GM12878 (cell line): ENCODE results near the gene ASMTL. TPM values are rescaled to one million over a fixed set of nuclear protein-coding genes. Genes with fewer than 3 reads are reported as not detected.

Source experiments
- ATF7 ChIP-seq: fragments of 450-650 bp; IDR thresholded peaks from 2 replicates; pipeline ENCODE4 v1.6.1; 2016; ENCODE audit warnings: low read depth, mild to moderate bottlenecking
- BCL11A ChIP-seq: IDR thresholded peaks from 2 replicates; pipeline ENCODE4 v1.6.1; 2011; ENCODE audit warnings: low read depth, low read length
- BHLHE40 ChIP-seq, 2 experiments: fragments of 450-650 bp in 1 of 2; IDR thresholded peaks; 2 replicates each; pipeline ENCODE4 v1.6.1; 2011 to 2017; ENCODE audit warnings: low read depth in 2 of 2, borderline replicate concordance in 1 of 2, improper control_type of control experiment in 1 of 2, low read length in 1 of 2, mild to moderate bottlenecking in 1 of 2
- CHD4 ChIP-seq: fragments of 200-600 bp; sonication (generic); IDR thresholded peaks from 2 replicates; pipeline ENCODE4 v1.6.1; 2016; ENCODE audit warnings: mild to moderate bottlenecking
- FOXK2 ChIP-seq: fragments of 450-650 bp; IDR thresholded peaks from 2 replicates; pipeline ENCODE4 v1.6.1; 2017; ENCODE audit warnings: mild to moderate bottlenecking, moderate library complexity
- GABPA ChIP-seq: IDR thresholded peaks from 2 replicates; pipeline ENCODE4 v1.6.1; 2014; ENCODE audit warnings: antibody characterized with exemption, low read depth, mild to moderate bottlenecking, inconsistent platforms
- HDGF ChIP-seq: fragments of 450-650 bp; IDR thresholded peaks from 2 replicates; pipeline ENCODE4 v1.6.1; 2016; ENCODE audit warnings: antibody characterized with exemption
- NR2C1 ChIP-seq: fragments of 450-650 bp; IDR thresholded peaks from 2 replicates; pipeline ENCODE4 v1.6.1; 2017; ENCODE audit warnings: antibody characterized with exemption, mild to moderate bottlenecking, moderate library complexity
- POLR2AphosphoS2 ChIP-seq: IDR thresholded peaks from 2 replicates; pipeline ENCODE4 v1.6.1; 2011; ENCODE audit warnings: low read depth, mild to moderate bottlenecking, low read length, improper control_type of control experiment, moderate library complexity
- RAD21 ChIP-seq: IDR thresholded peaks from 2 replicates; pipeline ENCODE4 v1.6.1; 2011; ENCODE audit warnings: mild to moderate bottlenecking, low read depth, low read length, moderate library complexity; ENCODE audit not compliant: insufficient read depth
- RAD51 ChIP-seq: fragments of 450-650 bp; IDR thresholded peaks from 2 replicates; pipeline ENCODE4 v1.6.1; 2016; ENCODE audit warnings: moderate library complexity, mild to moderate bottlenecking, inconsistent platforms
- RUNX3 ChIP-seq: IDR thresholded peaks from 2 replicates; pipeline ENCODE4 v1.6.1; 2012; ENCODE audit warnings: low read length, inconsistent platforms
- SP1 ChIP-seq: IDR thresholded peaks from one replicate; pipeline ENCODE4 v1.6.1; 2011; ENCODE audit warnings: low read depth, low read length
- TCF12 ChIP-seq: IDR thresholded peaks from 2 replicates; pipeline ENCODE4 v1.6.1; 2011; ENCODE audit warnings: low read depth, mild to moderate bottlenecking, low read length
- WRNIP1 ChIP-seq: IDR thresholded peaks from 2 replicates; pipeline ENCODE4 v1.6.1; 2011; ENCODE audit warnings: low read depth, low read length, improper control_type of control experiment, borderline replicate concordance
- polyA plus RNA-seq, 11 experiments: library from polyadenylated mRNA; depleted of rRNA in 4 of 11; unstranded in 6 of 11; stranded (reverse) in 5 of 11; fragments of >200 nt; fragmentation: Nextera tagmentation in 4 of 11; fragmentation: Illumina TruSeq in 1 of 11; extraction: Ambion mirVana in 4 of 11; extraction: Trizol in 1 of 11; gene quantifications; 1 replicate in 1 of 11; 2 replicates in 10 of 11; pipeline versions ENCODE4 v1.2.1 to v1.2.3, GENCODE V29; 2011 to 2016; ENCODE audit warnings: inconsistent platforms in 2 of 11, missing spikeins in 2 of 11, low read depth in 1 of 11
- total RNA-seq, 4 experiments: library from RNA; depleted of rRNA in 3 of 4; stranded (reverse); fragments of >200 nt in 3 of 4; fragmentation: Illumina TruSeq in 1 of 4; extraction: Trizol in 1 of 4; gene quantifications; 2 replicates each; pipeline versions ENCODE4 v1.2.1 to v1.2.3, GENCODE V29; 2013 to 2021
- TF ChIP-seq, protein P1 (sequence below): IDR thresholded peaks from 2 replicates; pipeline ENCODE4 v1.6.1; 2012; ENCODE audit warnings: improper control_type of control experiment, low read depth, low read length; ENCODE audit not compliant: insufficient replicate concordance
- TF ChIP-seq, protein P2 (sequence below): fragments of 450-650 bp; IDR thresholded peaks from 2 replicates; pipeline ENCODE4 v1.6.1; 2017; ENCODE audit warnings: low read depth, mild to moderate bottlenecking, moderate library complexity
- TF ChIP-seq, protein P3 (sequence below): fragments of 450-650 bp; IDR thresholded peaks from 2 replicates; pipeline ENCODE4 v1.6.1; 2016; ENCODE audit warnings: mild to moderate bottlenecking
- TF ChIP-seq, protein P4 (sequence below): IDR thresholded peaks from 2 replicates; pipeline ENCODE4 v1.6.1; 2012; ENCODE audit warnings: low read depth, low read length, improper control_type of control experiment
- TF ChIP-seq, protein P5 (sequence below): IDR thresholded peaks from 2 replicates; pipeline ENCODE4 v1.6.1; 2012; ENCODE audit warnings: low read length, inconsistent platforms

The ASMTL gene
- total and polyA plus RNA-seq, 10 of the 15 experiments (the other 5 are each of a cell fraction or from before 2014, with no cell fraction given), result 1.6 to 51.9 (median 32.1) TPM

DNA sequence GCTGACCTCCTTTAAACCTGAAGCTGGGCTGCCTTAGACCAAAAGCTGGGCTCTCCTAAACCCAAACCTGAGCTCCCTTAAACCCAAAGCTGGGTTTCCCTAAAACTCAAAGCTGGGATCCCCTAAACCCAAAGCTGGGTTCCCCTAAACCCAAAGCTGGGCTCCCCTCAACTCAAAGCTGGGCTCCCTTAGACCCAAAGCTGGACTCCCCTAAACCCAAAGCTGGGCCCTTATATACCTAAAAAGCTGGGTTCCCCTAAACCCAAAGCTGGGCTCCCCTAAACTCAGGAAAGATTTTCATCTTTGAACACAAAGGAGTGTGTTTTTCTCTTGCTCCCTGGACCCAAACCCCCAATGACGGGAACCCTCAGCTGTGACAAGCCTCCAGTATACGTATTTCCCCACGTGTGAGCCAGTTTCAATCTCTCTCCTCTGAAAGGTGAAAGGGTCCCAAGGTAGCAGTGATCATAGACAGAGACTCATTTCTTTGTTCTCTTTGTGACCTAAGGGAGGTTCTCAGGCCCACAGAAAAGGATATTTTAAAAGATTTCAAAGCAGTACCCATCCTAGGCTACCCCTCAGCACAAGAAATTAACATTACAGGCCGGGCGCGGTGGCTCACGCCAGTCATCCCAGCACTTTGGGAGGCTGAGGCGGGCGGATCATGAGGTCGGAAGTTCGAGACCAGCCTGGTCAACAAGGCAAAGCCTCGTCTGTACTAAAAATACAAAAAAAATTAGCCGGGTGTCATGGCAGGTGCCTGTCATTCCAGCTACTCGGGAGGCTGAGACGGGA, 31.3 kb upstream of the ASMTL start (continued):
- TF ChIP-seq, protein P1, sequence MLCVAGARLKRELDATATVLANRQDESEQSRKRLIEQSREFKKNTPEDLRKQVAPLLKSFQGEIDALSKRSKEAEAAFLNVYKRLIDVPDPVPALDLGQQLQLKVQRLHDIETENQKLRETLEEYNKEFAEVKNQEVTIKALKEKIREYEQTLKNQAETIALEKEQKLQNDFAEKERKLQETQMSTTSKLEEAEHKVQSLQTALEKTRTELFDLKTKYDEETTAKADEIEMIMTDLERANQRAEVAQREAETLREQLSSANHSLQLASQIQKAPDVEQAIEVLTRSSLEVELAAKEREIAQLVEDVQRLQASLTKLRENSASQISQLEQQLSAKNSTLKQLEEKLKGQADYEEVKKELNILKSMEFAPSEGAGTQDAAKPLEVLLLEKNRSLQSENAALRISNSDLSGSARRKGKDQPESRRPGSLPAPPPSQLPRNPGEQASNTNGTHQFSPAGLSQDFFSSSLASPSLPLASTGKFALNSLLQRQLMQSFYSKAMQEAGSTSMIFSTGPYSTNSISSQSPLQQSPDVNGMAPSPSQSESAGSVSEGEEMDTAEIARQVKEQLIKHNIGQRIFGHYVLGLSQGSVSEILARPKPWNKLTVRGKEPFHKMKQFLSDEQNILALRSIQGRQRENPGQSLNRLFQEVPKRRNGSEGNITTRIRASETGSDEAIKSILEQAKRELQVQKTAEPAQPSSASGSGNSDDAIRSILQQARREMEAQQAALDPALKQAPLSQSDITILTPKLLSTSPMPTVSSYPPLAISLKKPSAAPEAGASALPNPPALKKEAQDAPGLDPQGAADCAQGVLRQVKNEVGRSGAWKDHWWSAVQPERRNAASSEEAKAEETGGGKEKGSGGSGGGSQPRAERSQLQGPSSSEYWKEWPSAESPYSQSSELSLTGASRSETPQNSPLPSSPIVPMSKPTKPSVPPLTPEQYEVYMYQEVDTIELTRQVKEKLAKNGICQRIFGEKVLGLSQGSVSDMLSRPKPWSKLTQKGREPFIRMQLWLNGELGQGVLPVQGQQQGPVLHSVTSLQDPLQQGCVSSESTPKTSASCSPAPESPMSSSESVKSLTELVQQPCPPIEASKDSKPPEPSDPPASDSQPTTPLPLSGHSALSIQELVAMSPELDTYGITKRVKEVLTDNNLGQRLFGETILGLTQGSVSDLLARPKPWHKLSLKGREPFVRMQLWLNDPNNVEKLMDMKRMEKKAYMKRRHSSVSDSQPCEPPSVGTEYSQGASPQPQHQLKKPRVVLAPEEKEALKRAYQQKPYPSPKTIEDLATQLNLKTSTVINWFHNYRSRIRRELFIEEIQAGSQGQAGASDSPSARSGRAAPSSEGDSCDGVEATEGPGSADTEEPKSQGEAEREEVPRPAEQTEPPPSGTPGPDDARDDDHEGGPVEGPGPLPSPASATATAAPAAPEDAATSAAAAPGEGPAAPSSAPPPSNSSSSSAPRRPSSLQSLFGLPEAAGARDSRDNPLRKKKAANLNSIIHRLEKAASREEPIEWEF, result peak; percentile 68
- TF ChIP-seq SP1 (peak; percentile 16), BHLHE40 (IDR thresholded peaks at IDR 0.05; ENCODE audit: borderline replicate concordance in 1 of 2, low read depth in 2 of 2, low read length in 1 of 2) (peak; percentile 86 to 92), HDGF (peak; percentile 42; the same call in 1 of the 2 replicates), GABPA (0 out of 2 replicates have a peak, but pooled peaks have one; percentile 14), WRNIP1 (no peak), POLR2AphosphoS2 (no peak), NR2C1 (no peak), RAD51 (peak; percentile 80), TCF12 (peak; percentile 54; the same call in 1 of the 2 replicates), RAD21 (0 out of 2 replicates have a peak, but pooled peaks have one; percentile 0), FOXK2 (no peak), BCL11A (peak; percentile 55), ATF7 (peak; percentile 87), RUNX3 (peak; percentile 26; the same call in 1 of the 2 replicates), CHD4 (no peak)
- TF ChIP-seq, protein P2, sequence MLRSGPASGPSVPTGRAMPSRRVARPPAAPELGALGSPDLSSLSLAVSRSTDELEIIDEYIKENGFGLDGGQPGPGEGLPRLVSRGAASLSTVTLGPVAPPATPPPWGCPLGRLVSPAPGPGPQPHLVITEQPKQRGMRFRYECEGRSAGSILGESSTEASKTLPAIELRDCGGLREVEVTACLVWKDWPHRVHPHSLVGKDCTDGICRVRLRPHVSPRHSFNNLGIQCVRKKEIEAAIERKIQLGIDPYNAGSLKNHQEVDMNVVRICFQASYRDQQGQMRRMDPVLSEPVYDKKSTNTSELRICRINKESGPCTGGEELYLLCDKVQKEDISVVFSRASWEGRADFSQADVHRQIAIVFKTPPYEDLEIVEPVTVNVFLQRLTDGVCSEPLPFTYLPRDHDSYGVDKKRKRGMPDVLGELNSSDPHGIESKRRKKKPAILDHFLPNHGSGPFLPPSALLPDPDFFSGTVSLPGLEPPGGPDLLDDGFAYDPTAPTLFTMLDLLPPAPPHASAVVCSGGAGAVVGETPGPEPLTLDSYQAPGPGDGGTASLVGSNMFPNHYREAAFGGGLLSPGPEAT, result peak; percentile 77
- TF ChIP-seq, protein P3, sequence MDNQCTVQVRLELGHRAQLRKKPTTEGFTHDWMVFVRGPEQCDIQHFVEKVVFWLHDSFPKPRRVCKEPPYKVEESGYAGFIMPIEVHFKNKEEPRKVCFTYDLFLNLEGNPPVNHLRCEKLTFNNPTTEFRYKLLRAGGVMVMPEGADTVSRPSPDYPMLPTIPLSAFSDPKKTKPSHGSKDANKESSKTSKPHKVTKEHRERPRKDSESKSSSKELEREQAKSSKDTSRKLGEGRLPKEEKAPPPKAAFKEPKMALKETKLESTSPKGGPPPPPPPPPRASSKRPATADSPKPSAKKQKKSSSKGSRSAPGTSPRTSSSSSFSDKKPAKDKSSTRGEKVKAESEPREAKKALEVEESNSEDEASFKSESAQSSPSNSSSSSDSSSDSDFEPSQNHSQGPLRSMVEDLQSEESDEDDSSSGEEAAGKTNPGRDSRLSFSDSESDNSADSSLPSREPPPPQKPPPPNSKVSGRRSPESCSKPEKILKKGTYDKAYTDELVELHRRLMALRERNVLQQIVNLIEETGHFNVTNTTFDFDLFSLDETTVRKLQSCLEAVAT, result peak; percentile 76; the same call in 1 of the 2 replicates
- TF ChIP-seq, protein P4, sequence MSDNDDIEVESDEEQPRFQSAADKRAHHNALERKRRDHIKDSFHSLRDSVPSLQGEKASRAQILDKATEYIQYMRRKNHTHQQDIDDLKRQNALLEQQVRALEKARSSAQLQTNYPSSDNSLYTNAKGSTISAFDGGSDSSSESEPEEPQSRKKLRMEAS, result 0 out of 2 replicates have a peak, but pooled peaks have one; percentile 57
- TF ChIP-seq, protein P5, sequence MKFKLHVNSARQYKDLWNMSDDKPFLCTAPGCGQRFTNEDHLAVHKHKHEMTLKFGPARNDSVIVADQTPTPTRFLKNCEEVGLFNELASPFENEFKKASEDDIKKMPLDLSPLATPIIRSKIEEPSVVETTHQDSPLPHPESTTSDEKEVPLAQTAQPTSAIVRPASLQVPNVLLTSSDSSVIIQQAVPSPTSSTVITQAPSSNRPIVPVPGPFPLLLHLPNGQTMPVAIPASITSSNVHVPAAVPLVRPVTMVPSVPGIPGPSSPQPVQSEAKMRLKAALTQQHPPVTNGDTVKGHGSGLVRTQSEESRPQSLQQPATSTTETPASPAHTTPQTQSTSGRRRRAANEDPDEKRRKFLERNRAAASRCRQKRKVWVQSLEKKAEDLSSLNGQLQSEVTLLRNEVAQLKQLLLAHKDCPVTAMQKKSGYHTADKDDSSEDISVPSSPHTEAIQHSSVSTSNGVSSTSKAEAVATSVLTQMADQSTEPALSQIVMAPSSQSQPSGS, result peak; percentile 79
